ENCODE data around the gene UBLCP1.
A peak's percentile ranks its signal among the peaks of the same experiment; 100 is the strongest.
"Not testable (repeated sequence)": the region's sequence is repeated elsewhere in the genome, so short reads cannot be mapped to it uniquely, and the experiment has no call there.

The UBLCP1 gene

GRCh38 chr5:159262472-159262858 lies 625 bp upstream of the UBLCP1 start:
- Histone ChIP-seq H3K4me3 (IDR thresholded peaks at IDR 0.05; ENCODE audit: insufficient read depth, low read depth, low read length) (no peak overlapping the region), H3K4me1 (ENCODE audit: low read depth, poor library complexity, severe bottlenecking) (peaks cover 6% of the 10 kb centered on the region), H3K27ac (peak overlapping the region; percentile 78), H3K9ac (peak overlapping the region; percentile 65), H3K36me3 (ENCODE audit: insufficient read depth) (no peaks in the 10 kb centered on the region), H4K20me1 (ENCODE audit: insufficient read depth) (no peaks in the 10 kb centered on the region), H3K27me3 (ENCODE audit: insufficient read depth, low read depth) (no peaks in the 10 kb centered on the region), H2AFZ (ENCODE audit: low read depth) (peak overlapping the region; percentile 90), H3K4me2 (peak overlapping the region; percentile 76), H3K79me2 (ENCODE audit: insufficient read depth, low read depth) (peaks cover 5% of the 10 kb centered on the region; the same call in 1 of the 2 replicates)
- TF ChIP-seq CTCF (conservative IDR thresholded peaks at IDR 0.05; ENCODE audit: low read depth, low read length): no peak

GRCh38 chr5:159263569-159263905 lies 447 bp downstream of the UBLCP1 start:
- Histone ChIP-seq H3K4me1 (ENCODE audit: low read depth, poor library complexity, severe bottlenecking) (peaks cover 6% of the 10 kb centered on the region), H3K27me3 (ENCODE audit: insufficient read depth, low read depth) (no peaks in the 10 kb centered on the region), H3K9ac (peak overlapping the region; percentile 65; the same call in 1 of the 2 replicates), H3K79me2 (ENCODE audit: insufficient read depth, low read depth) (peaks cover 5% of the 10 kb centered on the region; the same call in 1 of the 2 replicates), H4K20me1 (ENCODE audit: insufficient read depth) (no peaks in the 10 kb centered on the region), H3K4me3 (IDR thresholded peaks at IDR 0.05; ENCODE audit: insufficient read depth, low read depth, low read length) (no peak overlapping the region), H3K27ac (peak overlapping the region; percentile 78; the same call in 1 of the 2 replicates), H3K4me2 (peak overlapping the region; percentile 78), H3K36me3 (ENCODE audit: insufficient read depth) (no peaks in the 10 kb centered on the region), H2AFZ (ENCODE audit: low read depth) (peak overlapping the region; percentile 90)
- TF ChIP-seq CTCF (conservative IDR thresholded peaks at IDR 0.05; ENCODE audit: low read depth, low read length): no peak

- not testable (repeated sequence) for H2AFZ ChIP-seq (ENCODE audit: low read depth); H3K79me2 ChIP-seq (ENCODE audit: insufficient read depth, low read depth)
Measured at GRCh38 chr5:159266764-159267163, 3.7 kb downstream of the UBLCP1 start.

GRCh38 chr5:159269723-159270122 lies 6.6 kb downstream of the UBLCP1 start:
- H3K36me3 ChIP-seq (ENCODE audit: insufficient read depth): no peaks in the 10 kb centered on the region
- H3K9ac ChIP-seq: no peak overlapping the region
- H3K27ac ChIP-seq: no peak overlapping the region
- no peaks in the 10 kb centered on the region for H3K27me3 ChIP-seq (ENCODE audit: insufficient read depth, low read depth)
- no peaks in the 10 kb centered on the region for H3K79me2 ChIP-seq (ENCODE audit: insufficient read depth, low read depth)
- H3K4me2 ChIP-seq: no peak overlapping the region
- H2AFZ ChIP-seq (ENCODE audit: low read depth): no peak overlapping the region
- no peaks in the 10 kb centered on the region for H3K4me1 ChIP-seq (ENCODE audit: low read depth, poor library complexity, severe bottlenecking)
- no peak overlapping the region for H3K4me3 ChIP-seq (IDR thresholded peaks at IDR 0.05; ENCODE audit: insufficient read depth, low read depth, low read length)
- TF ChIP-seq CTCF (conservative IDR thresholded peaks at IDR 0.05; ENCODE audit: low read depth, low read length): no peak
- H4K20me1 ChIP-seq (ENCODE audit: insufficient read depth): no peaks in the 10 kb centered on the region

More at GRCh38 chr5:159266764-159267163, 3.7 kb downstream of the UBLCP1 start:
- not testable (repeated sequence) for H3K9ac ChIP-seq; H3K27me3 ChIP-seq (ENCODE audit: insufficient read depth, low read depth); H3K4me2 ChIP-seq; H3K27ac ChIP-seq; H3K36me3 ChIP-seq (ENCODE audit: insufficient read depth); H4K20me1 ChIP-seq (ENCODE audit: insufficient read depth); H3K4me1 ChIP-seq (ENCODE audit: low read depth, poor library complexity, severe bottlenecking); H3K4me3 ChIP-seq (IDR thresholded peaks at IDR 0.05; ENCODE audit: insufficient read depth, low read depth, low read length)

- TF ChIP-seq CTCF (conservative IDR thresholded peaks at IDR 0.05; ENCODE audit: low read depth, low read length): no peak
- H3K27me3 ChIP-seq (ENCODE audit: insufficient read depth, low read depth): no peaks in the 10 kb centered on the region
- H3K36me3 ChIP-seq (ENCODE audit: insufficient read depth): no peaks in the 10 kb centered on the region
- no peaks in the 10 kb centered on the region for H4K20me1 ChIP-seq (ENCODE audit: insufficient read depth)
- no peak overlapping the region for H3K4me3 ChIP-seq (IDR thresholded peaks at IDR 0.05; ENCODE audit: insufficient read depth, low read depth, low read length)
- no peak overlapping the region for H2AFZ ChIP-seq (ENCODE audit: low read depth)
- no peak overlapping the region for H3K27ac ChIP-seq
- no peaks in the 10 kb centered on the region for H3K79me2 ChIP-seq (ENCODE audit: insufficient read depth, low read depth)
- no peak overlapping the region for H3K9ac ChIP-seq
- no peak overlapping the region for H3K4me2 ChIP-seq
- H3K4me1 ChIP-seq (ENCODE audit: low read depth, poor library complexity, severe bottlenecking): no peaks in the 10 kb centered on the region
Measured at GRCh38 chr5:159273923-159274322, 10.8 kb downstream of the UBLCP1 start.

All from KMS-11 (cell line).